HepG2 (cell line): ENCODE data around the gene CCDC102B. TPM values are rescaled to one million over a fixed set of nuclear protein-coding genes. Genes with fewer than 3 reads are reported as not detected.

Source experiments
- ATAC-seq: fragments of 200-7000 bp; cut with Tn5 transposase; 3 replicates; pipeline ENCODE4 v1.9.1; 2020; ENCODE audit warnings: mild to moderate bottlenecking, moderate library complexity
- BruUV-seq: library from RNA; stranded (reverse); fragments of 400-500 nt; replicated peaks from 2 replicates; lab custom pipeline; 2021; lab: Mats Ljungman, UMichigan
- CTCF ChIA-PET: fragments of 300-600 bp; formaldehyde crosslinking; extraction: SDS; loops from one replicate; lab custom pipeline; 2021; ENCODE audit warnings: low total read pairs, inconsistent platforms, low intra/inter-chr PET ratio; lab: Yijun Ruan, JAX
- POLR2A ChIA-PET: fragments of 350-600 bp; sonication (Branson Sonifier 250); formaldehyde crosslinking; loops from one replicate; lab custom pipeline; 2020; ENCODE audit warnings: antibody characterized with exemption, inconsistent platforms; lab: Yijun Ruan, JAX
- DNase-seq: peaks from one replicate; pipeline ENCODE4 v3.0.0-alpha.2; 2015; ENCODE audit warnings: low spot score
- FAIRE-seq: peaks from 3 replicates; lab custom pipeline; 2011; peaks lifted over from hg19 to GRCh38; lab: Jason Lieb, UNC
- H2AFZ ChIP-seq: one replicate; pipeline ENCODE4 v1.6.1; 2011; ENCODE audit warnings: low read length, inconsistent platforms
- H3K27ac ChIP-seq: fragments of 300-600 bp; 3 replicates; pipeline ENCODE4 v1.8.0; 2011; ENCODE audit warnings: mixed run types, mild to moderate bottlenecking, mixed read lengths, low read length, inconsistent platforms; ENCODE audit not compliant: insufficient read depth; ENCODE audit errors: extremely low read length
- H3K27me3 ChIP-seq, 2 experiments: fragments of 200-600 bp in 1 of 2; 2 replicates in 1 of 2; 3 replicates in 1 of 2; pipeline versions ENCODE4 v1.6.0 to v1.8.0; 2011; ENCODE audit warnings: low read length in 2 of 2, mild to moderate bottlenecking in 2 of 2, moderate library complexity in 2 of 2, inconsistent platforms in 1 of 2; ENCODE audit not compliant: insufficient read depth in 2 of 2, control insufficient read depth in 1 of 2
- H3K36me3 ChIP-seq, 2 experiments: fragments of 200-600 bp in 1 of 2; replicated peaks in 1 of 2; 2 replicates in 1 of 2; 3 replicates in 1 of 2; pipeline versions ENCODE4 v1.5.1 to v1.8.0; 2011; ENCODE audit warnings: low read length in 2 of 2, inconsistent platforms in 1 of 2; ENCODE audit not compliant: insufficient read depth in 2 of 2, control insufficient read depth in 1 of 2
- H3K4me1 ChIP-seq: 2 replicates; pipeline ENCODE4 v1.5.1; 2012; ENCODE audit warnings: low read length, inconsistent platforms; ENCODE audit not compliant: insufficient read depth
- H3K4me2 ChIP-seq: 2 replicates; pipeline ENCODE4 v1.6.0; 2011; ENCODE audit warnings: low read depth, low read length, inconsistent platforms
- H3K4me3 ChIP-seq, 3 experiments: fragments of 200-600 bp in 1 of 3; sonication (generic), shearing (Covaris generic) in 1 of 3; replicated peaks in 1 of 3; 2 replicates each; pipeline ENCODE4 v1.5.1; 2011 to 2016; ENCODE audit warnings: low read length in 3 of 3, inconsistent platforms in 2 of 3, low read depth in 2 of 3, mild to moderate bottlenecking in 2 of 3, control low read depth in 1 of 3, mixed read lengths in 1 of 3; ENCODE audit not compliant: insufficient read depth in 1 of 3
- H3K79me2 ChIP-seq: one replicate; pipeline ENCODE4 v1.6.1; 2011; ENCODE audit warnings: low read length, inconsistent platforms; ENCODE audit not compliant: insufficient read depth
- H3K9ac ChIP-seq: 2 replicates; pipeline ENCODE4 v1.6.0; 2011; ENCODE audit warnings: mild to moderate bottlenecking, low read depth, low read length, inconsistent platforms; ENCODE audit not compliant: insufficient read depth
- H3K9me3 ChIP-seq: 2 replicates; pipeline ENCODE4 v1.5.1; 2012; ENCODE audit warnings: mild to moderate bottlenecking, low read length
- H4K20me1 ChIP-seq: 2 replicates; pipeline ENCODE4 v1.6.0; 2011; ENCODE audit warnings: inconsistent platforms, mild to moderate bottlenecking, low read length, moderate library complexity; ENCODE audit not compliant: insufficient read depth
- HOXA9 ChIP-seq: sonication (generic); formaldehyde crosslinking; IDR thresholded peaks from 2 replicates; pipeline ENCODE4 v1.8.1; 2022; ENCODE audit warnings: missing genetic modification reagents, mild to moderate bottlenecking, moderate library complexity, borderline replicate concordance
- JARID2 ChIP-seq: sonication (generic); formaldehyde crosslinking; IDR thresholded peaks from 2 replicates; pipeline ENCODE4 v1.8.1; 2023; ENCODE audit warnings: missing genetic modification reagents, inconsistent platforms; ENCODE audit not compliant: insufficient replicate concordance
- U2AF1 ChIP-seq: fragments of 200-400 bp; formaldehyde crosslinking; optimal IDR thresholded peaks from 2 replicates; pipeline ENCODE3; 2017; ENCODE audit warnings: mild to moderate bottlenecking, low read depth, low read length
- WGBS: methylation state at CpG from one replicate; pipeline ENCODE4 v1.1.6; 2017; ENCODE audit warnings: low lambda C conversion rate; 5-methylcytosine and 5-hydroxymethylcytosine counted together
- in situ Hi-C: cut with HindIII; loops from 2 replicates; pipeline ENCODE4 v1.10.0; 2017; ENCODE audit warnings: low pct_unique_long_range_greater_than_20kb; ENCODE audit not compliant: extremely low pct_ligation_motif_present
- intact Hi-C: fragments of 100-400 bp; cut with micrococcal nuclease; formaldehyde crosslinking; loops from one replicate; pipeline ENCODE4 v1.10.0; 2022; ENCODE audit not compliant: unreplicated experiment
- polyA plus RNA-seq, 8 experiments: library from polyadenylated mRNA; depleted of rRNA in 3 of 8; stranded (reverse) in 7 of 8; unstranded in 1 of 8; fragments of >200 nt; fragmentation: Illumina TruSeq in 4 of 8; extraction: Trizol in 4 of 8; gene quantifications; 2 replicates each; pipeline versions ENCODE4 v1.2.1 to v1.2.3, GENCODE V29; 2011 to 2016; ENCODE audit warnings: low read depth in 4 of 8, missing spikeins in 1 of 8, mixed read lengths in 1 of 8; ENCODE audit not compliant: insufficient read depth in 1 of 8
- total RNA-seq, 5 experiments: library from RNA; depleted of rRNA; stranded (reverse); fragments of >200 nt; fragmentation: Illumina TruSeq; extraction: Trizol; gene quantifications; 2 replicates each; pipeline ENCODE4 v1.2.3, GENCODE V29; 2016; ENCODE audit warnings: low read depth in 1 of 5
- TF ChIP-seq, protein P1 (sequence below): sonication (generic); formaldehyde crosslinking; IDR thresholded peaks from 2 replicates; pipeline ENCODE4 v1.4.0; 2020; ENCODE audit warnings: missing genetic modification reagents
- TF ChIP-seq, protein P2 (sequence below): sonication (generic); formaldehyde crosslinking; IDR thresholded peaks from 2 replicates; pipeline ENCODE4 v1.8.0; 2022; ENCODE audit warnings: missing genetic modification reagents, mild to moderate bottlenecking, borderline replicate concordance
- TF ChIP-seq, protein P3 (sequence below): sonication (generic); formaldehyde crosslinking; IDR thresholded peaks from 2 replicates; pipeline ENCODE4 v1.9.0; 2021; ENCODE audit warnings: missing genetic modification reagents, borderline replicate concordance

Gene CCDC102B
- total and polyA plus RNA-seq, 2 of the 13 experiments (the other 11 are each of a cell fraction or from before 2014, with no cell fraction given), result 2.3 to 3.7 TPM

DNA sequence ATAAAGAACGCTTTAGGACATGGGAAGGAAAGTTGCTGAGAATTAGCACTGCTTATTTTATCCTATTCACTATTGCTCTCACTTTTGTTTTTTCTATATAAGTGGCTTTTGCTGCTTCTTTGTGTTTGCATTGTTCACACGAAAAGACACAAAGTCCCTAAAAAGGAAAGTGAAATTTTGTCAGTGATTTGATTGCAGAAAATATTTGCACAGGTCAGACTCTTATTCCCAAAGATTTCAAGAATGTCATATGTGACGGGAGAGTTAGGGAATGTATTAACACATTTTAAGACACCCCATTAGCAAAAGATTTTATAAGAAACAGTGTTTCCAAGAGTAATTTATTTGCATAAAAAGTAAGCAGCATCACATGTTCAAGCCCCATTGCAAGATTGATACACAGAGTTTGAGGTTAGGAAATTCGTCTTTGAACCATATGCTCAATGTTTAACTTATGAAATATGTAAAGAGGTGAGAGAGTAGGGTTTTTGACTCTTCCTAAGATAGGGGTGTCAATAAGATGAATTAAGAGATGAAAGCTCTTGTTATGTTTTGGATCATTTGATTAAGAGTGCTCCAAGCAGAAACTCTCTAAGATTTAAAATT is 57.0 kb downstream of the CCDC102B start:
- H3K4me3 ChIP-seq, result no peak overlapping the region
- BruUV-seq, result no TSS peak

More for the DNA sequence above, 57.0 kb downstream of the CCDC102B start:
- POLR2A ChIA-PET, result no interaction called here
- Histone ChIP-seq H3K9ac (no peak overlapping the region), H2AFZ (no peak overlapping the region), H3K4me2 (no peak overlapping the region), H3K4me1 (no peaks in the 10 kb centered on the region), H3K36me3 (no peaks in the 10 kb centered on the region), H4K20me1 (no peaks in the 10 kb centered on the region), H3K27ac (no peak overlapping the region), H3K79me2 (no peaks in the 10 kb centered on the region), H3K9me3 (no peaks in the 10 kb centered on the region), H3K27me3 (no peaks in the 10 kb centered on the region)
- 33% methylated on average over 4 of the region's 4 CpGs for WGBS
- ATAC-seq (no peak), DNase-seq (no peak), FAIRE-seq (no peak)
- in situ Hi-C loops (no loop called here), intact Hi-C loops (no loop called here)
- TF ChIP-seq, protein P1, sequence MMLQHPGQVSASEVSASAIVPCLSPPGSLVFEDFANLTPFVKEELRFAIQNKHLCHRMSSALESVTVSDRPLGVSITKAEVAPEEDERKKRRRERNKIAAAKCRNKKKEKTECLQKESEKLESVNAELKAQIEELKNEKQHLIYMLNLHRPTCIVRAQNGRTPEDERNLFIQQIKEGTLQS (CRISPR knock-in tag), result no peak
- TF ChIP-seq, protein P2, sequence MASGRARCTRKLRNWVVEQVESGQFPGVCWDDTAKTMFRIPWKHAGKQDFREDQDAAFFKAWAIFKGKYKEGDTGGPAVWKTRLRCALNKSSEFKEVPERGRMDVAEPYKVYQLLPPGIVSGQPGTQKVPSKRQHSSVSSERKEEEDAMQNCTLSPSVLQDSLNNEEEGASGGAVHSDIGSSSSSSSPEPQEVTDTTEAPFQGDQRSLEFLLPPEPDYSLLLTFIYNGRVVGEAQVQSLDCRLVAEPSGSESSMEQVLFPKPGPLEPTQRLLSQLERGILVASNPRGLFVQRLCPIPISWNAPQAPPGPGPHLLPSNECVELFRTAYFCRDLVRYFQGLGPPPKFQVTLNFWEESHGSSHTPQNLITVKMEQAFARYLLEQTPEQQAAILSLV (CRISPR knock-in tag), result no peak
- TF ChIP-seq U2AF1 (no peak), JARID2 (CRISPR knock-in tag) (no peak), HOXA9 (CRISPR knock-in tag) (no peak)
- TF ChIP-seq, protein P3, sequence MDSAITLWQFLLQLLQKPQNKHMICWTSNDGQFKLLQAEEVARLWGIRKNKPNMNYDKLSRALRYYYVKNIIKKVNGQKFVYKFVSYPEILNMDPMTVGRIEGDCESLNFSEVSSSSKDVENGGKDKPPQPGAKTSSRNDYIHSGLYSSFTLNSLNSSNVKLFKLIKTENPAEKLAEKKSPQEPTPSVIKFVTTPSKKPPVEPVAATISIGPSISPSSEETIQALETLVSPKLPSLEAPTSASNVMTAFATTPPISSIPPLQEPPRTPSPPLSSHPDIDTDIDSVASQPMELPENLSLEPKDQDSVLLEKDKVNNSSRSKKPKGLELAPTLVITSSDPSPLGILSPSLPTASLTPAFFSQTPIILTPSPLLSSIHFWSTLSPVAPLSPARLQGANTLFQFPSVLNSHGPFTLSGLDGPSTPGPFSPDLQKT (CRISPR knock-in tag), result no peak
- CTCF ChIA-PET, result no interaction called here
